SIG-M5 (cell line): Measurements from ENCODE around the gene ABCC5.

Experiments
- DNase-seq: peaks from one replicate; lab custom pipeline; 2025; lab: John Stamatoyannopoulos, UW

ABCC5 gene

DNA sequence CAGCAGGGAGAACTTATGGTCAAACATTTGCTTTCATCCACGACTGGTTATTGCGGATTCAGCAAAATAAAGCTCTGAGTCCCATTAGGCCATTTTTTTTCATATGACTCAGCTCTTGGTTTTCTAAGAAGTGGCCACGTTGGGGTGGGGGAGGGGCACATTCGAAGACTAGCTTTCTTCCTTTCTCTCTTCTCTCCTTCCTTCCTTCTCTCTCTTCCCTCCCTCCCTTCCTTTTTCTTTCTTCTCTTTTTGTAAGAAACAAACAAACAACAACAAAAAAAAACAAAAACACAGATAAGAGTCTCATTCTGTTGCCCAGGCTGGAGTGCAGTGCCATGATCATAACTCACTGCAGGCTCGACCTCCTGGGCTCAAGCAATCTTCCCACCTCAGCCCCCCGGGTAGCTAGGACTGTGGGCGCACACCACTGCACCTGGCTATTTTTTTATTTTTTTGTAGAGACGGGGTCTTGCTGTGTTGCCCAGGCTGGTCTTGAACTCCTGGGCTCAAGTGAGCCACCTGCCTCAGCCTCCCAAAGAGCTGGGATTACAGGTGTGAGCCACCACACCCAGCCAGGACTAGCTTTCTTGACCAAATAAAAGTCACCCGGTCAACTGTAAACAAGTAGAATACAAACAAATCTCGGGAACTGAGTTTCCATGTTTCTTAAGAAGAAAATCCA, 41.6 kb downstream of the ABCC5 start:
- DNase-seq: no peak

DNA sequence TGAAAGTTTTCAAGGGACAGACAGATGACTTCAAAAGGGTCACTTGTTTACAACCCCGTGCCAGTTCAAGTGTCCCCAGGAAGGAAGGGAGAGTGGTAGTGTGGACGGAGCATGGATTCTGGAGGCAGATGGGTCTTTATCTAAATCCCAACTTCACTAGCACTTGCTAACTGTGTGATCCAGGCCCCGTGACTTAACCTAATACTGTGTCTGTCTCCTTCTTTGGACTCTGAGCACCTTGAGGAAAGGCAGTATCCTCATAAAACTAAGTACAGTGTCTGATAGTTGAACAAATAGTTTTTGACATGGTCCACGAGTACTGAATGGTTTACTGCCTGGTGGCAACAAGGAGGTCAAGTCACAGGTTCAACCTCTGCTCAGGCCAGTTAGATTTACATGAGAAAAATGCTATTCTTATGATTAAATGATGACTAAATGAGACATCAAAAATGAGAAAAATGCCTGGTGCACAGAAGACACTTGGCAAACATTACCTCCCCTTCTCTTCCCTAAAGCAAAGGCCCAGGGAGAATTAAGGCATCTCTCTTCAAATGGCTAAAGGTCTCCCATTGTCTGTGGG, 48.9 kb downstream of the ABCC5 start:
- no peak for DNase-seq

DNA sequence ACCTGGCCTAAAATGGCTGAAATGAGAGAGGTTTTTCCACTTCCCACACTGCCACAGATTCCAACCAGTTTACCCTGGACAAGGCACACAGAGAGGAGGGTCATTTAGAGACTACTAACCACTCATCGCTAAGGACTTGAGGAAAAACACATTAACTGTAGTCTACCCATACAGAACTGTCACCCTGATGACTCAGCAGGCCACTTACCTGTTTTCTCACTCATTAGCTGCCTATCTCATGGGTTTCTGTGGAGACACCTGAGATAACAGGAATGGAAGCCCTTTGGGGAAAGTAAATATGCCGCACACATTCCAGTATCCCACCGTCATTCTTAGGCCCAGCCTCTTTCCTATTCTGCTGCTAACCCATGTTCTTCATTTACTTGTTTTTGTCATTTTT, 50.0 kb downstream of the ABCC5 start:
- DNase-seq: no peak

DNA sequence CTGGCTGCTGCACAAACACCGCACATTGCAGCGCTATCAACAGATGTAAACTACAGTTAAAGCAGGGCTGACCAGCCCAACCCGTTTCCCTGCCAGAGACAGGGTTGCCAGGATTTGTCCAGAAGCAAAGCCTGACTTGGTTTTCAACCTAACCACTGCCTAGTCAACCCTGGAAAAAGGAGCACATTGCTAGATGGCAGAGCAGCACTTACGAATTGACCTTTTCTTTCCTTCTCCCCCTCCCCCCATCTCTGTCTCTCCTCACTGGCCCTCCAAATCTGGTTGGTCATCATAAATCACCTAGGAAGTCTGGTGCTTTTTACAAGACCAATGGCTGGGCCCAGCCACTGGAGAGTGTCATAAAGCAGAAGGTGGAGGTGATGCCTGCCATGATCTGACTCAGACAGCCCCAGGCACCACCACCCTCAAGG, 51.3 kb downstream of the ABCC5 start:
- DNase-seq: no peak

DNA sequence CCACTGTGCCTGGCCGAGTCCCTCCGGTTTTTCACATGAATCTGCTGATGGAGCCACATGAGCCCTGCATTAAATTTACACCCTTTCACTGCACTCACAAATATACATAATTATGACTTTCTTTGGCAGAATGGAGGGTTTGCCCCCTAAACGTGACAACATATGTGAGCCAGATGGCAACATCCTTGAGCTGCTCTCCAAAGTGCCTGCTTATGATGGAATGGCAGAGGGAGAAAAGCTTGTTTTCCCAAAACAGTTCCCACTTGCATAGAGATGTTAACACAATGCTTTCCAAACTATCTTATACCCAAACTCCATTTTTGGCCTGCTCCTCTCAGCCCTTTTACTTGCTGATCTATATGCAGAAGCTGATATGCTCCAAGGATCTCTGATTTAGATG, 54.9 kb downstream of the ABCC5 start:
- no peak for DNase-seq

DNA sequence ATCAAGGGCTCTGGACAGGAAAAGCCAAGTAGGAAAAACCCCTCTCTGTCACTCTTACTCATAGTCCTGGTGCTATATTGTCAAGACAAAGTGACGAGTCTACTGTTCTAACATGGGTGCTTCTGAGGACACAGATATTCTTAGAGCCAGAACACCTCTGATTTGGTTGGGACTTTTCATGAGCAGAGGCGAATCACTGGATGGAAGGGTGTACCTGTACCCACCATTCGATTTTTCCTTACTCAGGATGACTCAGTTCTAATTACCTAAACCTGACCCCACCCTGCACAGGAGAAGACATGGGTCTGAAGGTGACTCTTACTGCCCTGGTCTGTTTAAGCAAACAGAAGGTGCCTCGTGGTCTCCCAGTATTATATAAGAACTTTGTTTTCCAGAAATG, 58.5 kb downstream of the ABCC5 start:
- no peak for DNase-seq

DNA sequence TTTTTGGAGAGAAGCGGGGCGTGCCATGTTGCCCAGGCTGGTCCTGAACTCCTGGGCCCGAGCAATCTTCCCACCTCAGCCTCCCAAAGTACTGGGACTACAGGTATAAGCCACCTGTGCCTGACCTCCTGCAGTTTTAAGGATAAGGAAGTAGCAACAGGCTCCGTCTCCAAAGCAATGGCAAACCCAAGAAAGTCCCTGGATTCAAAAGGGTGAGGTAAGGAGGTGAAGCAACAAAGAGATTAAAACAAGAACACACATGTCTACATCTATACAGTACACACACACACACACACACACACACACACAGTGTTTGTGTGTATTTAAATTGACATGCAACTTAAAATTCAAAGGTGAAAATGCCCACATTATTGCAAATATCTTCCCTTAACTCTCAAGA, 58.9 kb downstream of the ABCC5 start:
- no peak for DNase-seq

DNA sequence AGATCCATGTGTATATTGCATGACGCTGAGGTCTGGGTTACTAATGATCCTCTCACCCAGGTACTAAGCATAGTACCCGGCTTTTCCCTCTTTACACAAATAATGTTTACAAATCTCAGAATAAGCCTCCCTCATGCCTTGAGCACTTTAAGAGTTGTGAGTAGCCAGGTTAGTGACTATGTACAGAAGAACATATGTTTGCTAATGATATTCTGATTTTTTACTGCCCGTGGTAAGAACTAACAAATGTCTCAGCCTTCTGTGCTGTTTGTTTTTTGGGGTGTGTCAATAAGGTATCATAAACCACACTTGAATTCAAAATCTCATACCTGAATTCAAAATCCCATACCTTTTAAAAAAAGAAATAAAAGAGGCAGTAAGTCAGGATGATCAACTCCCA, 59.5 kb downstream of the ABCC5 start:
- DNase-seq: no peak

DNA sequence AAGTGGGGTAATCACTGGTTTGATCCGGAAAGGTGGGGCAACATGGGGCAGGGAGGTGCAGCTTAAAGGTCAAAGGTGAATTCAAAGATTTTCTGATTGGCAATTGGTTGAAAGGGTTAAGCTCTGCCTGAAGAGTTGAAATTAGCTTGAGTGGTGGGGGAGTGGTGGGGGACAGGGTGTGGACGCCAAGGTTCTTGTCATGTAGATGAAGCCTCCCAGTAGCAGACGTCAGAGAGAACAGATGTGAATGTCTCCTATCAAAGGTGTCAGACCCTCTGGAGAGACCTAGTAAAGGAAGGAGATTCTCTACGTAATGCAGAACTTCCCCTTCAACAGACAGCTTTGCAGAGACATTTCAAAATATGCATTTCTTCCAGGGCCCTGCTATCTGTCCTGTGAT, 62.8 kb downstream of the ABCC5 start:
- DNase-seq: no peak

DNA sequence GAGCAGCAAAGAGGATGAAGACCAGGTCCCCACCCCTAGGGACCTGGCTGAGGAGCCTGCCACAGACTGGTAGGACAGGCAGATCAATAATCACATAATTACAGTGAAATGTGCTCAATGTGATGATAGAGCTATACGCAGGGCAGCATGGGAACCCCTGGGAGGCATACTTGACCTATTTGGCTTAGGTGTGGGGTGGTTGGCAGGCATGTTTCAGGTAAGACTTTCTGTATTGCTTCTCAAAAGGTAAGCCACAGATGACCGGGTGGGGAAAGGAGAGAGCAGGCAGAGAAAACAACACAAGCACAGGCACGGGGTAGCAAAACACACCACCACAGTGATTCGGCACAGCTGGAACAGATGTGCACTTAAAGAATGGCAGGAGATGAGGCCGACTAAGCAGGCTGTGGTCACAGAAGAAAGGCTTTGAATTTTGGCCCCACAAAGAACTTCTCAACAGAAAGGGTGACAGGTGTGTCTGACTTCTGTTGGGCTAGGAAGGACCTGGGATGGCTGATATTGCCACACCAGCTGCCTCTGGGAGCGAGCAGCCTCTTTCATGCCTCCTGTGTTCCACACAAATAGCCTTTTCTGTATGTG, 64.1 kb downstream of the ABCC5 start:
- DNase-seq: no peak

DNA sequence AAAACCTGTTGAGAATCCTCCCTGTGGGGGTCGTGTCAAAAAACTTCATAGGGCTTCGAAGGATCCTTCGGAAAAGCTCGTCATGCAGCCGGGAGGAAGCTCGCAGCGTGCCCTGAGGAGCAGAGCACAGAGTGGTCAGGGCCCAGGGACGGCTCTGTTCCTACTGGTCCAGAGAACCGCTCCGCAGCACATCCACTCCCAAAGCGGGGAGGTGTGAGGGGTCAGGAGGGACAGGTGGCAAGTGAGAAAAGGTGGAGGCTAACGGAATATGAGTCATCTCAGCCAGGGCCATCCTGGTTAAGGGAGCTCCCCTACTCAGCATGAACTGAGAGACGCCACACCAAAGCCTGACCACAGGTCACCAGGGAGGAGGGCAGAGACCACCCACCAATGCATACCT, 66.2 kb downstream of the ABCC5 start:
- no peak for DNase-seq

DNA sequence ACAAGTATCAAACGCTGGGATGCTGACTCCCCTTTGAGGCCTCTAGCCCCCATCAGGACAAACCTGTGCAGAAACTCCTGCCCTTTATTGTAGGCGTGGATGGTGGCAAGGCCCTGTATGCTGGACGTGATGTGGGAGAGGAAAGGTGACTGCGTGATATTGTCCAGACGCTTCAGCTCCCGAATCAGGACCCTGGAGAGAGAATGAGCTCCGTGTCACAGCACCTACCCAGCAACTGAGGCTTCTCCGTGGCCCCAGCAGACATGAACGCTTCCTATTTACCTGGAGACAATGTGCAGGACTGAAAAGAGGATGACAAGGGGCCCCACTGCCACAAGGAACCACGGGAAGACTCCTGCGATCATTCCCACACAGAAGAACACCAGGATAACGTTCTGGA, 68.0 kb downstream of the ABCC5 start:
- no peak for DNase-seq

DNA sequence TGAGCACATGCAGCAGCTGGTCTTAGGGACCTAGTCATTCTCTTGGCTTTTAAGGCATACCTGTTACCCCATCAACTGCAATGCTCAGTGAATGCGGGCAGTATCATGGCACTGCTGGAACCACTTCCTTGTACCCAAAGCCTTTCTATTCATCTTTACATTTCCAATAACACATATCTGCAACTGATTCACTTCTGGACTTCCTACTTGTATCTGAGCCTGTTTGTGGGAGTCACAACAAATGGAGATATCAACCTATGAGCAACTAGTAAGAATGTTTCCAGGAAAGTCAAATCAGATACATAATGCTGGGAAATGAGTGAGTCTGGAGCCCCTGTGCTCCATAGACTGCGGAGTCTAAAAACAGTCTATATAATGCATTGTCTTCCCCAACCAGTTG, 71.6 kb downstream of the ABCC5 start:
- no peak for DNase-seq

DNA sequence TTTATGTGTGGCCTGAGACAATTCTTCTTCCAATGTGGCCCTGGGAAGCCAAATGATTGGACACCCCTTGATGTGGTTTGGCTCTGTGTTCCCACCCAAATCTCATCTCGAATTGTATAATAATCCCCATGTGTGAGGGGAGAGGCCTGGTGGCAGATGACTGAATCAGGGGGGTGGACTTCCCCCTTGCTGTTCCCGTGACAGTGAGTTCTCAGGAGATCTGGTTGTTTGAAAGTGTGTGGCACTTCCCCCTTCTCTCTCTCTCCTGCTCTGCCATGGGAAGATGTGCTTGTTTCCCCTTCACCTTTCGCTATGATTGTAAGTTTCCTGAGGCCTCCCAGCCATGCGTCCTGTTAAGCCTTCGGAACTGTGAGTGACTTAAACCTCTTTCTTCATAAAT, 72.9 kb downstream of the ABCC5 start:
- DNase-seq: no peak

DNA sequence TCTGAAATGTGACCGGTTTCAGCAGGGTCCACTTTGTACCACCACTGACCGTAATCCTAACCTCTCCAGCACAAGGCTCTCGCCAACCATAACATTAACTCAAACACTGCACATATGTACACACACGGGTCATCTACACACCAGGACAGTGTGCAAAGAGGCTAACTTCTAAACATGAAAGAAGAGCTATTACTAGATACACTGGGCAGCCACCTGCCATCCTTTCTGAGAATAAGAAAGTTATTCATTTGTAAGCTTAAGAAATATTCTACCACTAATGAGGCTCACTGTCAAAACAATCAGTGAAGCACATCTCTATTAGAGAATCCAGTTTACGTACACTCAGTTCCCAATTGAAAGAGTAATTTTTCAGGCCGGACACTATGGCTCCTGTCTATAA, 73.9 kb downstream of the ABCC5 start:
- no peak for DNase-seq

DNA sequence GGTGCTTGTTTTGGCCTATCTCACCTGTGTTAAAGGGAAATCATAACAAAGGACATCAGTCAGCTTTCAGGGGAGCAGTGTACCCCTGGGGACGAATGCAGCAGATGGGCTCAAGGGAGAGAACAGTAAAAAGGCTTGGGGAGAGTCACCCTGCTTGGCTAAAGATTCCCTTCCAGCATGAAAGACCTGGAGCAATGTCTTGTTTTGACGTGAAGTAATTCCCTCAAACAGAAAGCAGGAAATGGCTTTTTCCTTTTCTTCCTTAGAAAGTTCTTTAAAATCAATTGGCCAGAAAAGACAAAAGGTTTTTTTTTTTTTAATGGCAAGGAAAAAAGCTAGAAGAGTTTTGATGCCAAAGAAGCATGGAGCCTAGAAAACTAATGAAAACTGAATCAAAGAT, 76.5 kb downstream of the ABCC5 start:
- no peak for DNase-seq

DNA sequence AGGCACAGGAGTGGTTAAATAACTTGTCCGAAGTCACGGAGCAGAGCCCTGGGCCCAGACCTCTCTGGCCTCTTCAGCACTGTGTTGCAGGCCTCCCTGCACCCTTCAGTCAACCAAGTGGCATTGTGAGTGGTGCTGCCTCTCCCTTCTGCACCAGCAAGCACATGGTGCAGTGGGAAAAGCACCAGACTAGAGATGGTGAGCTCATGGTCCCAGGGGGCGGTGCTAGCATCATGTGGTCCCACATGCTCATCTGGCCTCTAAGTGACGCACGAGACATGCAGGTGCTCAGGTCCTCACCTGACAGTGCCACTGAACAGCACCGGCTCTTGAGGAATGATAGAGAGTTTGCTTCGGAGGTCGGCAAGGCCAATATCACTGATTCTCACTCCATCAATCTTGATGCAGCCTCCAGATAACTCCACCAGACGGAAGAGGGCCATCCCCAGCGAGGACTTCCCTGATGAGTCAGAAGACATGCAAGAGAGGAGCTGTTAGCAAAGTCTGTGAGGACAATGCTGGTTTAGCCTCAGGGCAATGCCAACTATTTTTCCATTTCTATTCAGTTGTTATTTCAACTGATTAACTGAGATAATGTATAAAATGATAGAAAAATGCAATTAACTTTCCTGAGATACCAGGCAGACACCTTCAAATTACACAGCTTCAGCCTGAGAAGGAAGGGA, 79.9 kb downstream of the ABCC5 start:
- no peak for DNase-seq

DNA sequence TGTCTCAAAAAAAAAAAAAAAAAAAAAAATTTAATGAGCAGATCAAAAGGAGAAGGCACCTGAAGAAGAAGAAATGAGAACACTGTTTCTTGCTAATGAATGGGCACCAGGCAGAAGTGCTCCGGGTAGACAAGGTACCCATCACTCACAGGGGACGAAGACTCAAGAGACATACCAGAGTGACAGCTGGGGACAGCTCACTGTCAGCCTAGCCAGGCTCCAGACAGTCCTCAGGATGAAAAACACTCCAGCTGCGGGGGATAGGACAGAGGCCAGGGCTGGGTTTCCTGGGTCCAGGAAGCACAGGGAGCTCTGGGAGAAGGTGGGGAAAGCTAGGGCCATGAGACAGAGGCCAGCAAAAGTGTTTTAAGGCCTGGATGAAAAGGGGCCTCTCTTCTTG, 84.5 kb downstream of the ABCC5 start:
- DNase-seq: no peak

DNA sequence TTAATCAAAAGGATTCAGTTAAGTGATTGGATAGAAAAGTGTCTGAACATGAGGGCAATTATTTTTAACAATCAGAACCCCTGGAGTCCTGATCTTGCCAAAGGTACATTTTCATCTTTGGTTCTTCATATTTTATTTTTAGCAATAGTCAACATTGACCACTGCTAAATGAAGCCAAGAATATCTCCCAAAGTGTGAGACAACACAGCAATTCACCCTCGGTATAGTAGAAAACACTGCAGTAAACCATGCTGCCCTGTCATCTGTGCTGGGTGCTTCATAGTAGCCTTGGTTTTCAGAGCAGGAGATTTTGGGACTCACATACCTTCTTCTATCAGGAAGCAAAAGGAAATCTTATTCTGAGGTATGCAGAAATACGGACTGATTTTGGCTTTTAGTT, 85.8 kb downstream of the ABCC5 start:
- DNase-seq: no peak

DNA sequence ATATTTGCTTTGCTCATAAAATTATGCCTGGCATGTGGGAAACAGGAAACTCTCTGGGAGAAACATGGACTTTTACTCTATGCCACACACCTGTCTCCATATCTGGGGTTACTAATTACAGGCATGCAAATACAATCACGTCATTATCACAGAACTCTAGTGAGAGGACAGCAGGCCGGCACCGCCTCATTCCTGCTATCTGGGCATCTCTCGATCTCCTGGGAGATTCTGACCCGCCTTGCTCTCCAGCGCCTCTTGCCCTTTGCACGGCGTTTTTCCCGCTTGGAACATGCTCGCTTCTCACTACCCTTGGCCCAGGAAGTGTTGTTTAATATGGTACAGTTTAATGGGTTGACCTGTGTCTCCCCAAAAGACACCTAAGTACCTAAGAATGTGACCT, 87.6 kb downstream of the ABCC5 start:
- no peak for DNase-seq

DNA sequence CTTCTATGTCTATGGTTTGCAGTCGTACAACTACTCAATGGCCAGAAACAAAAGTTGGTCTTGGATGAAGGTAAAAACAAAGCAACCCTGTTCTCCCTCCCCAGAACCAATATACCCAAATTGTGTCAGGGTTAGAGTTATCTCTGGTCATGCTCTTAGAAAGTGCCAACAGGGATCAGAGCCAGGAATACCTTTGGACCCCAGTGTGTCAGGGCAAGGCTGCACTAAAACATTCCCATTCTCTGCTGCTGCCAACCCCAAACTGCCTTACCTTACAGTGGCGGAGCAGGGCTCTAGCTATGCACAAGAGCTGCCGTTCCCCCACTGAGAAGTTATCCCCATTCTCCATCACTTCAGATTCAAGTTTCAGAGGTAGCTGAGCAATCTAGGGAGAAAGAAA, 90.6 kb downstream of the ABCC5 start:
- no peak for DNase-seq

DNA sequence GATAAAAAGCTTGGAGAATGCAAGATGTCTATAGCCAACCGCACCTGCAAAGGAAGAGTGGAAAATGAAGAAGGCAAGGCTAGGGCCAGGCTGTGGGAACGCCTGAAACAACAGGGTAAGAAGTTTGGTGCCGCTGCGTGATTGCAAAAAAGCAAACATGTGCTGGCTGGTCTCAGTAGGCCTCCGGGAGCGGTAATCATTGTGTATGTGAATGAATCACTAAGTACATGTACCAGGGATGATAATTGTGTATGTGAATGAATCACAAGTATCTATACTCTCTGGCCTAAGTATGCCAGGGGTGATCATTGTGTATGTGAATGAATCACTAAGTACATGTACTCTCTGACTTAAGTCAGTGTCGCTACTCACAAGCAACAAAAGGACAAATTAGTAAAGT, 92.7 kb downstream of the ABCC5 start:
- no peak for DNase-seq

DNA sequence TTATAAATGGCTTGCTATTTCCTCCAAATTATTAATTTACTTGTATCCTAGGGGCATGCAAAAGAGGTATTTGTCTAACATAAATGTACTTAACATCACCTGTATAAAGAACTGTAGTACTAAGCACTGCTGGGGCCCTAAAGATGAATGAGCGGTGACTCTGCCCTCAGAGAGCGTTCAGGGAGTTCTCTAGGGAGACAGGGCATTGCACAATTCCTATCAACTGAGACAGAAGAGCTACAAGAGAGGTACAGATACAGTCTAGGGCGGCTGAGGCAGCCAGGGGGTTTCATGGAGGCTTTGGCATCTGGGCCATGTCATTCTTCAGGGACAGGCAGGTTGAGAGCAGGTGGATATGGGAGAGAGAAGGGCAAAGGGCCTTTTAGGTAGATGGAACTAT, 93.1 kb downstream of the ABCC5 start:
- no peak for DNase-seq
